WTC11 (cell line): Measurements from ENCODE around the gene PTPRT. TPM values are rescaled to one million over a fixed set of nuclear protein-coding genes. Genes with fewer than 3 reads are reported as not detected.

Experiments used
- ATAC-seq: fragments of 200-7000 bp; cut with Tn5 transposase; 2 replicates; pipeline ENCODE4 v1.10.0; 2021; ENCODE audit warnings: mild to moderate bottlenecking, moderate library complexity
- CTCF ChIA-PET: fragments of 300-600 bp; sonication (Branson Sonifier 250); formaldehyde crosslinking; loops from one replicate; lab custom pipeline; 2021; ENCODE audit warnings: antibody characterized with exemption; lab: Charles Lee
- POLR2A ChIA-PET: fragments of 350-600 bp; sonication (Branson Sonifier 250); formaldehyde crosslinking; loops from one replicate; lab custom pipeline; 2021; ENCODE audit warnings: antibody characterized with exemption; lab: Charles Lee
- DNase-seq: peaks from one replicate; pipeline ENCODE4 v3.0.0; 2021; ENCODE audit warnings: low spot score
- H3K27ac Mint-ChIP-seq: 2 replicates; pipeline ENCODE4 v1.8.0; 2021; ENCODE audit warnings: mixed read lengths
- H3K27me3 Mint-ChIP-seq: 2 replicates; pipeline ENCODE4 v1.8.0; 2021; ENCODE audit warnings: low read depth, mild to moderate bottlenecking, moderate library complexity, mixed read lengths
- H3K36me3 Mint-ChIP-seq: 2 replicates; pipeline ENCODE4 v1.8.0; 2021; ENCODE audit warnings: mixed read lengths
- H3K4me1 Mint-ChIP-seq: 2 replicates; pipeline ENCODE4 v1.8.0; 2022; ENCODE audit warnings: mixed read lengths
- H3K4me3 Mint-ChIP-seq: 2 replicates; pipeline ENCODE4 v1.8.0; 2021; ENCODE audit warnings: mild to moderate bottlenecking, moderate library complexity, mixed read lengths
- H3K9me3 Mint-ChIP-seq: 2 replicates; pipeline ENCODE4 v1.8.0; 2021; ENCODE audit warnings: mixed read lengths
- ATF3 ChIP-seq: sonication (generic); formaldehyde crosslinking; conservative IDR thresholded peaks from 2 replicates; pipeline ENCODE4 v1.8.1; 2022; ENCODE audit warnings: mild to moderate bottlenecking, missing genetic modification reagents
- CBFB ChIP-seq: sonication (generic); formaldehyde crosslinking; IDR thresholded peaks from 2 replicates; pipeline ENCODE4 v1.8.1; 2022; ENCODE audit warnings: mild to moderate bottlenecking, low read depth, missing genetic modification reagents
- CDX4 ChIP-seq: fragments of 250-450 bp; sonication (Bioruptor Pico); IDR thresholded peaks from 2 replicates; pipeline ENCODE4 v1.9.0; 2021; ENCODE audit warnings: moderate library complexity, mild to moderate bottlenecking, inconsistent platforms, borderline replicate concordance
- ESRRA ChIP-seq: sonication (generic); formaldehyde crosslinking; IDR thresholded peaks from 2 replicates; pipeline ENCODE4 v1.8.1; 2022; ENCODE audit warnings: mild to moderate bottlenecking, missing genetic modification reagents, borderline replicate concordance
- GRHL2 ChIP-seq: fragments of 250-450 bp; sonication (Bioruptor Pico); IDR thresholded peaks from 2 replicates; pipeline ENCODE4 v1.8.0; 2022; ENCODE audit warnings: mild to moderate bottlenecking, moderate library complexity; ENCODE audit not compliant: insufficient replicate concordance, severe bottlenecking
- GTF2I ChIP-seq: fragments of 250-450 bp; sonication (Bioruptor Pico); conservative IDR thresholded peaks from 2 replicates; pipeline ENCODE4 v1.4.0; 2021; ENCODE audit warnings: mild to moderate bottlenecking
- HMGA2 ChIP-seq: fragments of 250-450 bp; sonication (Bioruptor Pico); IDR thresholded peaks from 2 replicates; pipeline ENCODE4 v1.4.0; 2021; ENCODE audit warnings: mild to moderate bottlenecking, moderate library complexity
- IRF2 ChIP-seq: sonication (generic); formaldehyde crosslinking; IDR thresholded peaks from 2 replicates; pipeline ENCODE4 v1.8.0; 2022; ENCODE audit warnings: low read depth, missing genetic modification reagents, borderline replicate concordance
- NFATC4 ChIP-seq: fragments of 250-450 bp; sonication (Bioruptor Pico); IDR thresholded peaks from 2 replicates; pipeline ENCODE4 v1.9.0; 2021; ENCODE audit warnings: mild to moderate bottlenecking
- NFYB ChIP-seq: sonication (generic); formaldehyde crosslinking; conservative IDR thresholded peaks from 2 replicates; pipeline ENCODE4 v1.8.0; 2022; ENCODE audit warnings: low read depth, missing genetic modification reagents
- TCF7 ChIP-seq: sonication (generic); formaldehyde crosslinking; IDR thresholded peaks from 2 replicates; pipeline ENCODE4 v1.8.0; 2022; ENCODE audit warnings: mild to moderate bottlenecking, low read depth, missing genetic modification reagents, moderate library complexity
- ZNF263 ChIP-seq: sonication (generic); formaldehyde crosslinking; IDR thresholded peaks from 2 replicates; pipeline ENCODE4 v1.8.1; 2022; ENCODE audit warnings: low read depth, mild to moderate bottlenecking, moderate library complexity, missing genetic modification reagents
- ZNF416 ChIP-seq: fragments of 250-450 bp; sonication (Bioruptor Pico); IDR thresholded peaks from 2 replicates; pipeline ENCODE4 v1.9.0; 2021; ENCODE audit warnings: mild to moderate bottlenecking, inconsistent platforms
- ZNF671 ChIP-seq: fragments of 250-450 bp; sonication (Bioruptor Pico); IDR thresholded peaks from 2 replicates; pipeline ENCODE4 v1.8.0; 2021; ENCODE audit warnings: mild to moderate bottlenecking
- total RNA-seq: library from RNA; stranded (reverse); gene quantifications from 3 replicates; pipeline ENCODE4 v1.2.3, GENCODE V29; 2021
- TF ChIP-seq, protein P1 (sequence below): sonication (generic); formaldehyde crosslinking; IDR thresholded peaks from 2 replicates; pipeline ENCODE4 v1.8.1; 2022; ENCODE audit warnings: low read depth, missing genetic modification reagents, borderline replicate concordance
- TF ChIP-seq, protein P2 (sequence below): sonication (generic); formaldehyde crosslinking; IDR thresholded peaks from 2 replicates; pipeline ENCODE4 v1.8.0; 2023; ENCODE audit warnings: mild to moderate bottlenecking, missing genetic modification reagents
- TF ChIP-seq, protein P3 (sequence below): sonication (generic); formaldehyde crosslinking; IDR thresholded peaks from 2 replicates; pipeline ENCODE4 v1.8.1; 2023; ENCODE audit warnings: mild to moderate bottlenecking, missing genetic modification reagents
- TF ChIP-seq, protein P4 (sequence below): sonication (generic); formaldehyde crosslinking; IDR thresholded peaks from 2 replicates; pipeline ENCODE4 v1.8.0; 2022; ENCODE audit warnings: mild to moderate bottlenecking, missing genetic modification reagents
- TF ChIP-seq, protein P5 (sequence below): sonication (generic); formaldehyde crosslinking; IDR thresholded peaks from 2 replicates; pipeline ENCODE4 v1.8.0; 2022; ENCODE audit warnings: mild to moderate bottlenecking, missing genetic modification reagents
- TF ChIP-seq, protein P6 (sequence below): sonication (generic); formaldehyde crosslinking; IDR thresholded peaks from 2 replicates; pipeline ENCODE4 v1.8.1; 2022; ENCODE audit warnings: missing genetic modification reagents, borderline replicate concordance

PTPRT gene
- total RNA-seq, 1 experiment from 2014 or later: 1.1 TPM

- DNase-seq (no peak), ATAC-seq (no peak)
- Mint-ChIP-seq H3K4me3 (no peak overlapping the region), H3K4me1 (peaks cover 12% of the 10 kb centered on the region), H3K36me3 (no peaks in the 10 kb centered on the region), H3K9me3 (no peaks in the 10 kb centered on the region), H3K27ac (no peak overlapping the region), H3K27me3 (peaks cover 13% of the 10 kb centered on the region)
- ChIA-PET CTCF (no interaction called here), POLR2A (no interaction called here)
- TF ChIP-seq TCF7 (CRISPR knock-in tag) (no peak), IRF2 (CRISPR knock-in tag) (no peak), CDX4 (no peak), ESRRA (no peak), CBFB (CRISPR knock-in tag) (no peak), GRHL2 (CRISPR knock-in tag) (no peak)
- TF ChIP-seq, protein P1, sequence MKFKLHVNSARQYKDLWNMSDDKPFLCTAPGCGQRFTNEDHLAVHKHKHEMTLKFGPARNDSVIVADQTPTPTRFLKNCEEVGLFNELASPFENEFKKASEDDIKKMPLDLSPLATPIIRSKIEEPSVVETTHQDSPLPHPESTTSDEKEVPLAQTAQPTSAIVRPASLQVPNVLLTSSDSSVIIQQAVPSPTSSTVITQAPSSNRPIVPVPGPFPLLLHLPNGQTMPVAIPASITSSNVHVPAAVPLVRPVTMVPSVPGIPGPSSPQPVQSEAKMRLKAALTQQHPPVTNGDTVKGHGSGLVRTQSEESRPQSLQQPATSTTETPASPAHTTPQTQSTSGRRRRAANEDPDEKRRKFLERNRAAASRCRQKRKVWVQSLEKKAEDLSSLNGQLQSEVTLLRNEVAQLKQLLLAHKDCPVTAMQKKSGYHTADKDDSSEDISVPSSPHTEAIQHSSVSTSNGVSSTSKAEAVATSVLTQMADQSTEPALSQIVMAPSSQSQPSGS (CRISPR knock-in tag): no peak
- TF ChIP-seq, protein P2, sequence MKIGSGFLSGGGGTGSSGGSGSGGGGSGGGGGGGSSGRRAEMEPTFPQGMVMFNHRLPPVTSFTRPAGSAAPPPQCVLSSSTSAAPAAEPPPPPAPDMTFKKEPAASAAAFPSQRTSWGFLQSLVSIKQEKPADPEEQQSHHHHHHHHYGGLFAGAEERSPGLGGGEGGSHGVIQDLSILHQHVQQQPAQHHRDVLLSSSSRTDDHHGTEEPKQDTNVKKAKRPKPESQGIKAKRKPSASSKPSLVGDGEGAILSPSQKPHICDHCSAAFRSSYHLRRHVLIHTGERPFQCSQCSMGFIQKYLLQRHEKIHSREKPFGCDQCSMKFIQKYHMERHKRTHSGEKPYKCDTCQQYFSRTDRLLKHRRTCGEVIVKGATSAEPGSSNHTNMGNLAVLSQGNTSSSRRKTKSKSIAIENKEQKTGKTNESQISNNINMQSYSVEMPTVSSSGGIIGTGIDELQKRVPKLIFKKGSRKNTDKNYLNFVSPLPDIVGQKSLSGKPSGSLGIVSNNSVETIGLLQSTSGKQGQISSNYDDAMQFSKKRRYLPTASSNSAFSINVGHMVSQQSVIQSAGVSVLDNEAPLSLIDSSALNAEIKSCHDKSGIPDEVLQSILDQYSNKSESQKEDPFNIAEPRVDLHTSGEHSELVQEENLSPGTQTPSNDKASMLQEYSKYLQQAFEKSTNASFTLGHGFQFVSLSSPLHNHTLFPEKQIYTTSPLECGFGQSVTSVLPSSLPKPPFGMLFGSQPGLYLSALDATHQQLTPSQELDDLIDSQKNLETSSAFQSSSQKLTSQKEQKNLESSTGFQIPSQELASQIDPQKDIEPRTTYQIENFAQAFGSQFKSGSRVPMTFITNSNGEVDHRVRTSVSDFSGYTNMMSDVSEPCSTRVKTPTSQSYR: no peak
- TF ChIP-seq, protein P3, sequence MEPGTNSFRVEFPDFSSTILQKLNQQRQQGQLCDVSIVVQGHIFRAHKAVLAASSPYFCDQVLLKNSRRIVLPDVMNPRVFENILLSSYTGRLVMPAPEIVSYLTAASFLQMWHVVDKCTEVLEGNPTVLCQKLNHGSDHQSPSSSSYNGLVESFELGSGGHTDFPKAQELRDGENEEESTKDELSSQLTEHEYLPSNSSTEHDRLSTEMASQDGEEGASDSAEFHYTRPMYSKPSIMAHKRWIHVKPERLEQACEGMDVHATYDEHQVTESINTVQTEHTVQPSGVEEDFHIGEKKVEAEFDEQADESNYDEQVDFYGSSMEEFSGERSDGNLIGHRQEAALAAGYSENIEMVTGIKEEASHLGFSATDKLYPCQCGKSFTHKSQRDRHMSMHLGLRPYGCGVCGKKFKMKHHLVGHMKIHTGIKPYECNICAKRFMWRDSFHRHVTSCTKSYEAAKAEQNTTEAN (CRISPR knock-in tag): no peak
Measured at GRCh38 chr20:43183536-43184070, 6.1 kb downstream of the PTPRT start.

GRCh38 chr20:43178080-43178479, 11.6 kb downstream of the PTPRT start:
- TF ChIP-seq ZNF671 (no peak), ZNF263 (CRISPR knock-in tag) (no peak), NFYB (no peak), GTF2I (no peak), NFATC4 (CRISPR knock-in tag) (no peak), ZNF416 (CRISPR knock-in tag) (no peak), HMGA2 (CRISPR knock-in tag) (no peak), ATF3 (CRISPR knock-in tag) (no peak)
- TF ChIP-seq, protein P4, sequence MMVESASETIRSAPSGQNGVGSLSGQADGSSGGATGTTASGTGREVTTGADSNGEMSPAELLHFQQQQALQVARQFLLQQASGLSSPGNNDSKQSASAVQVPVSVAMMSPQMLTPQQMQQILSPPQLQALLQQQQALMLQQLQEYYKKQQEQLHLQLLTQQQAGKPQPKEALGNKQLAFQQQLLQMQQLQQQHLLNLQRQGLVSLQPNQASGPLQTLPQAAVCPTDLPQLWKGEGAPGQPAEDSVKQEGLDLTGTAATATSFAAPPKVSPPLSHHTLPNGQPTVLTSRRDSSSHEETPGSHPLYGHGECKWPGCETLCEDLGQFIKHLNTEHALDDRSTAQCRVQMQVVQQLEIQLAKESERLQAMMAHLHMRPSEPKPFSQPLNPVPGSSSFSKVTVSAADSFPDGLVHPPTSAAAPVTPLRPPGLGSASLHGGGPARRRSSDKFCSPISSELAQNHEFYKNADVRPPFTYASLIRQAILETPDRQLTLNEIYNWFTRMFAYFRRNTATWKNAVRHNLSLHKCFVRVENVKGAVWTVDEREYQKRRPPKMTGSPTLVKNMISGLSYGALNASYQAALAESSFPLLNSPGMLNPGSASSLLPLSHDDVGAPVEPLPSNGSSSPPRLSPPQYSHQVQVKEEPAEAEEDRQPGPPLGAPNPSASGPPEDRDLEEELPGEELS (CRISPR knock-in tag): no peak
- TF ChIP-seq, protein P5, sequence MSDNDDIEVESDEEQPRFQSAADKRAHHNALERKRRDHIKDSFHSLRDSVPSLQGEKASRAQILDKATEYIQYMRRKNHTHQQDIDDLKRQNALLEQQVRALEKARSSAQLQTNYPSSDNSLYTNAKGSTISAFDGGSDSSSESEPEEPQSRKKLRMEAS (CRISPR knock-in tag): no peak
- TF ChIP-seq, protein P6, sequence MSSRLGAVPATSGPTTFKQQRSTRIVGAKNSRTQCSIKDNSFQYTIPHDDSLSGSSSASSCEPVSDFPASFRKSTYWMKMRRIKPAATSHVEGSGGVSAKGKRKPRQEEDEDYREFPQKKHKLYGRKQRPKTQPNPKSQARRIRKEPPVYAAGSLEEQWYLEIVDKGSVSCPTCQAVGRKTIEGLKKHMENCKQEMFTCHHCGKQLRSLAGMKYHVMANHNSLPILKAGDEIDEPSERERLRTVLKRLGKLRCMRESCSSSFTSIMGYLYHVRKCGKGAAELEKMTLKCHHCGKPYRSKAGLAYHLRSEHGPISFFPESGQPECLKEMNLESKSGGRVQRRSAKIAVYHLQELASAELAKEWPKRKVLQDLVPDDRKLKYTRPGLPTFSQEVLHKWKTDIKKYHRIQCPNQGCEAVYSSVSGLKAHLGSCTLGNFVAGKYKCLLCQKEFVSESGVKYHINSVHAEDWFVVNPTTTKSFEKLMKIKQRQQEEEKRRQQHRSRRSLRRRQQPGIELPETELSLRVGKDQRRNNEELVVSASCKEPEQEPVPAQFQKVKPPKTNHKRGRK (CRISPR knock-in tag): no peak
- CTCF ChIA-PET: no interaction called here
- DNase-seq (no peak), ATAC-seq (no peak)
- Mint-ChIP-seq H3K27ac (no peak overlapping the region), H3K9me3 (no peaks in the 10 kb centered on the region), H3K27me3 (no peaks in the 10 kb centered on the region; the same call in 1 of the 2 replicates), H3K4me1 (no peaks in the 10 kb centered on the region), H3K4me3 (no peak overlapping the region), H3K36me3 (no peaks in the 10 kb centered on the region)
- POLR2A ChIA-PET: no interaction called here
